HepG2 (cell line): ENCODE measurements around the gene FBXL12. TPM values are rescaled to one million over a fixed set of nuclear protein-coding genes. Genes with fewer than 3 reads are reported as not detected.

Experiments
- CC2D1A ChIP-seq: sonication (generic); formaldehyde crosslinking; IDR thresholded peaks from 2 replicates; pipeline ENCODE4 v1.8.1; 2023; ENCODE audit warnings: mild to moderate bottlenecking, missing genetic modification reagents
- GATA4 ChIP-seq: sonication (generic); IDR thresholded peaks from 2 replicates; pipeline ENCODE4 v1.6.1; 2016; ENCODE audit warnings: antibody characterized with exemption, low read depth, borderline replicate concordance
- JUN ChIP-seq: sonication (generic); formaldehyde crosslinking; IDR thresholded peaks from 2 replicates; pipeline ENCODE4 v1.4.0; 2020; ENCODE audit warnings: mild to moderate bottlenecking, missing genetic modification reagents
- KAT8 ChIP-seq: IDR thresholded peaks from 2 replicates; pipeline ENCODE4 v1.6.1; 2016; ENCODE audit warnings: missing genetic modification reagents, missing compliant biosample characterization
- POLR2AphosphoS5 ChIP-seq: IDR thresholded peaks from 2 replicates; pipeline ENCODE4 v1.6.1; 2012; ENCODE audit warnings: low read depth, low read length
- PTBP1 ChIP-seq: fragments of 200-400 bp; formaldehyde crosslinking; IDR thresholded peaks from 2 replicates; pipeline ENCODE4 v1.6.1; 2018; ENCODE audit warnings: low read length, low read depth; ENCODE audit not compliant: poor library complexity, severe bottlenecking
- RNF219 ChIP-seq: sonication (generic); formaldehyde crosslinking; IDR thresholded peaks from 2 replicates; pipeline ENCODE4 v1.5.0; 2020; ENCODE audit warnings: mild to moderate bottlenecking, missing genetic modification reagents
- SP1 ChIP-seq, 2 experiments: fragments of 450-650 bp in 1 of 2; sonication (generic) in 1 of 2; formaldehyde crosslinking in 1 of 2; IDR thresholded peaks; 2 replicates each; pipeline versions ENCODE4 v1.4.0 to v1.6.1; 2016 to 2020; ENCODE audit warnings: missing genetic modification reagents in 1 of 2
- ZFX ChIP-seq: sonication (generic); formaldehyde crosslinking; IDR thresholded peaks from 2 replicates; pipeline ENCODE4 v1.4.0; 2020; ENCODE audit warnings: mild to moderate bottlenecking, low read depth, missing genetic modification reagents, moderate library complexity
- ZNF121 ChIP-seq: sonication (generic); formaldehyde crosslinking; IDR thresholded peaks from 2 replicates; pipeline ENCODE4 v1.5.0; 2020; ENCODE audit warnings: mild to moderate bottlenecking, missing genetic modification reagents
- ZNF484 ChIP-seq: sonication (generic); formaldehyde crosslinking; IDR thresholded peaks from 2 replicates; pipeline ENCODE4 v1.5.1; 2020; ENCODE audit warnings: mild to moderate bottlenecking, low read depth, missing genetic modification reagents, borderline replicate concordance
- ZNF841 ChIP-seq: sonication (generic); formaldehyde crosslinking; IDR thresholded peaks from 2 replicates; pipeline ENCODE4 v1.8.1; 2023; ENCODE audit warnings: missing genetic modification reagents, borderline replicate concordance
- polyA plus RNA-seq, 8 experiments: library from polyadenylated mRNA; depleted of rRNA in 3 of 8; stranded (reverse) in 7 of 8; unstranded in 1 of 8; fragments of >200 nt; fragmentation: Illumina TruSeq in 4 of 8; extraction: Trizol in 4 of 8; gene quantifications; 2 replicates each; pipeline versions ENCODE4 v1.2.1 to v1.2.3, GENCODE V29; 2011 to 2016; ENCODE audit warnings: low read depth in 4 of 8, missing spikeins in 1 of 8, mixed read lengths in 1 of 8; ENCODE audit not compliant: insufficient read depth in 1 of 8
- total RNA-seq, 5 experiments: library from RNA; depleted of rRNA; stranded (reverse); fragments of >200 nt; fragmentation: Illumina TruSeq; extraction: Trizol; gene quantifications; 2 replicates each; pipeline ENCODE4 v1.2.3, GENCODE V29; 2016; ENCODE audit warnings: low read depth in 1 of 5
- TF ChIP-seq, protein P1 (sequence below): sonication (generic); formaldehyde crosslinking; IDR thresholded peaks from one replicate; pipeline ENCODE4 v1.5.1; 2020; ENCODE audit warnings: mild to moderate bottlenecking, missing genetic modification reagents; ENCODE audit errors: not compliant biosample characterization
- TF ChIP-seq, protein P2 (sequence below): IDR thresholded peaks from 2 replicates; pipeline ENCODE4 v1.6.1; 2016; ENCODE audit warnings: mild to moderate bottlenecking, missing biosample characterization, missing genetic modification reagents
- TF ChIP-seq, protein P3 (sequence below): sonication (generic); formaldehyde crosslinking; IDR thresholded peaks from 2 replicates; pipeline ENCODE4 v1.5.1; 2020; ENCODE audit warnings: missing genetic modification reagents, mild to moderate bottlenecking, borderline replicate concordance

Gene FBXL12
- total and polyA plus RNA-seq, 2 of the 13 experiments (the other 11 are each of a cell fraction or from before 2014, with no cell fraction given): 20.4 to 23.1 TPM

GRCh38 chr19:9768175-9769112 lies 50.4 kb downstream of the FBXL12 start, which contains the start of gene ZNF846 (continued):
- TF ChIP-seq ZFX (CRISPR knock-in tag) (peak; percentile 93), CC2D1A (no peak), RNF219 (no peak), ZNF121 (CRISPR knock-in tag) (peak; percentile 36; the same call in 1 of the 2 replicates), PTBP1 (no peak), JUN (CRISPR knock-in tag) (no peak), SP1 (IDR thresholded peaks at IDR 0.05) (no peak), SP1 (CRISPR knock-in tag; IDR thresholded peaks at IDR 0.05) (peak; percentile 79), KAT8 (CRISPR knock-in tag) (peak; percentile 99), ZNF841 (CRISPR knock-in tag) (no peak), ZNF484 (CRISPR knock-in tag) (no peak), POLR2AphosphoS5 (peak; percentile 79), GATA4 (peak; percentile 51; the same call in 1 of the 2 replicates)
- TF ChIP-seq, protein P1, sequence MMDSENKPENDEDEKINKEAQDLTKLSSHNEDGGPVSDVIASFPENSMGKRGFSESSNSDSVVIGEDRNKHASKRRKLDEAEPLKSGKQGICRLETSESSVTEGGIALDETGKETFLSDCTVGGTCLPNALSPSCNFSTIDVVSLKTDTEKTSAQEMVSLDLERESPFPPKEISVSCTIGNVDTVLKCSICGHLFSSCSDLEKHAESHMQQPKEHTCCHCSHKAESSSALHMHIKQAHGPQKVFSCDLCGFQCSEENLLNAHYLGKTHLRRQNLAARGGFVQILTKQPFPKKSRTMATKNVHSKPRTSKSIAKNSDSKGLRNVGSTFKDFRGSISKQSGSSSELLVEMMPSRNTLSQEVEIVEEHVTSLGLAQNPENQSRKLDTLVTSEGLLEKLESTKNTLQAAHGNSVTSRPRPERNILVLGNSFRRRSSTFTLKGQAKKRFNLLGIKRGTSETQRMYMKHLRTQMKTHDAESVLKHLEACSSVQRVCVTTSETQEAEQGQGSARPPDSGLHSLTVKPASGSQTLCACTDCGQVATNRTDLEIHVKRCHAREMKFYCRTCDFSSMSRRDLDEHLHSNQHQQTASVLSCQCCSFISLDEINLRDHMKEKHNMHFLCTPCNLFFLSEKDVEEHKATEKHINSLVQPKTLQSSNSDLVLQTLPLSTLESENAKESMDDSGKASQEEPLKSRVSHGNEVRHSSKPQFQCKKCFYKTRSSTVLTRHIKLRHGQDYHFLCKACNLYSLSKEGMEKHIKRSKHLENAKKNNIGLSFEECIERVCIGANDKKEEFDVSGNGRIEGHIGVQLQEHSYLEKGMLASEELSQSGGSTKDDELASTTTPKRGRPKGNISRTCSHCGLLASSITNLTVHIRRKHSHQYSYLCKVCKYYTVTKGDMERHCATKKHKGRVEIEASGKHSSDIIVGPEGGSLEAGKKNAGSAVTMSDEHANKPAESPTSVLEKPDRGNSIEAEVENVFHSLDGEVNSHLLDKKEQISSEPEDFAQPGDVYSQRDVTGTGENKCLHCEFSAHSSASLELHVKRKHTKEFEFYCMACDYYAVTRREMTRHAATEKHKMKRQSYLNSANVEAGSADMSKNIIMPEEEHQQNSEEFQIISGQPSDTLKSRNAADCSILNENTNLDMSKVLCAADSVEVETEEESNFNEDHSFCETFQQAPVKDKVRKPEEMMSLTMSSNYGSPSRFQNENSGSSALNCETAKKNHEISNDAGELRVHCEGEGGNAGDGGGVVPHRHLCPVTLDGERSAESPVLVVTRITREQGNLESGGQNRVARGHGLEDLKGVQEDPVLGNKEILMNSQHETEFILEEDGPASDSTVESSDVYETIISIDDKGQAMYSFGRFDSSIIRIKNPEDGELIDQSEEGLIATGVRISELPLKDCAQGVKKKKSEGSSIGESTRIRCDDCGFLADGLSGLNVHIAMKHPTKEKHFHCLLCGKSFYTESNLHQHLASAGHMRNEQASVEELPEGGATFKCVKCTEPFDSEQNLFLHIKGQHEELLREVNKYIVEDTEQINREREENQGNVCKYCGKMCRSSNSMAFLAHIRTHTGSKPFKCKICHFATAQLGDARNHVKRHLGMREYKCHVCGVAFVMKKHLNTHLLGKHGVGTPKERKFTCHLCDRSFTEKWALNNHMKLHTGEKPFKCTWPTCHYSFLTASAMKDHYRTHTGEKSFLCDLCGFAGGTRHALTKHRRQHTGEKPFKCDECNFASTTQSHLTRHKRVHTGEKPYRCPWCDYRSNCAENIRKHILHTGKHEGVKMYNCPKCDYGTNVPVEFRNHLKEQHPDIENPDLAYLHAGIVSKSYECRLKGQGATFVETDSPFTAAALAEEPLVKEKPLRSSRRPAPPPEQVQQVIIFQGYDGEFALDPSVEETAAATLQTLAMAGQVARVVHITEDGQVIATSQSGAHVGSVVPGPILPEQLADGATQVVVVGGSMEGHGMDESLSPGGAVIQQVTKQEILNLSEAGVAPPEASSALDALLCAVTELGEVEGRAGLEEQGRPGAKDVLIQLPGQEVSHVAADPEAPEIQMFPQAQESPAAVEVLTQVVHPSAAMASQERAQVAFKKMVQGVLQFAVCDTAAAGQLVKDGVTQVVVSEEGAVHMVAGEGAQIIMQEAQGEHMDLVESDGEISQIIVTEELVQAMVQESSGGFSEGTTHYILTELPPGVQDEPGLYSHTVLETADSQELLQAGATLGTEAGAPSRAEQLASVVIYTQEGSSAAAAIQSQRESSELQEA (CRISPR knock-in tag): peak; percentile 31
- TF ChIP-seq, protein P2, sequence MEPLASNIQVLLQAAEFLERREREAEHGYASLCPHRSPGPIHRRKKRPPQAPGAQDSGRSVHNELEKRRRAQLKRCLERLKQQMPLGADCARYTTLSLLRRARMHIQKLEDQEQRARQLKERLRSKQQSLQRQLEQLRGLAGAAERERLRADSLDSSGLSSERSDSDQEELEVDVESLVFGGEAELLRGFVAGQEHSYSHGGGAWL (CRISPR knock-in tag): peak; percentile 72
- TF ChIP-seq, protein P3, sequence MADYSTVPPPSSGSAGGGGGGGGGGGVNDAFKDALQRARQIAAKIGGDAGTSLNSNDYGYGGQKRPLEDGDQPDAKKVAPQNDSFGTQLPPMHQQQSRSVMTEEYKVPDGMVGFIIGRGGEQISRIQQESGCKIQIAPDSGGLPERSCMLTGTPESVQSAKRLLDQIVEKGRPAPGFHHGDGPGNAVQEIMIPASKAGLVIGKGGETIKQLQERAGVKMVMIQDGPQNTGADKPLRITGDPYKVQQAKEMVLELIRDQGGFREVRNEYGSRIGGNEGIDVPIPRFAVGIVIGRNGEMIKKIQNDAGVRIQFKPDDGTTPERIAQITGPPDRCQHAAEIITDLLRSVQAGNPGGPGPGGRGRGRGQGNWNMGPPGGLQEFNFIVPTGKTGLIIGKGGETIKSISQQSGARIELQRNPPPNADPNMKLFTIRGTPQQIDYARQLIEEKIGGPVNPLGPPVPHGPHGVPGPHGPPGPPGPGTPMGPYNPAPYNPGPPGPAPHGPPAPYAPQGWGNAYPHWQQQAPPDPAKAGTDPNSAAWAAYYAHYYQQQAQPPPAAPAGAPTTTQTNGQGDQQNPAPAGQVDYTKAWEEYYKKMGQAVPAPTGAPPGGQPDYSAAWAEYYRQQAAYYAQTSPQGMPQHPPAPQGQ (CRISPR knock-in tag): no peak
